Measurements from ENCODE around the gene ENTPD6.

DNA sequence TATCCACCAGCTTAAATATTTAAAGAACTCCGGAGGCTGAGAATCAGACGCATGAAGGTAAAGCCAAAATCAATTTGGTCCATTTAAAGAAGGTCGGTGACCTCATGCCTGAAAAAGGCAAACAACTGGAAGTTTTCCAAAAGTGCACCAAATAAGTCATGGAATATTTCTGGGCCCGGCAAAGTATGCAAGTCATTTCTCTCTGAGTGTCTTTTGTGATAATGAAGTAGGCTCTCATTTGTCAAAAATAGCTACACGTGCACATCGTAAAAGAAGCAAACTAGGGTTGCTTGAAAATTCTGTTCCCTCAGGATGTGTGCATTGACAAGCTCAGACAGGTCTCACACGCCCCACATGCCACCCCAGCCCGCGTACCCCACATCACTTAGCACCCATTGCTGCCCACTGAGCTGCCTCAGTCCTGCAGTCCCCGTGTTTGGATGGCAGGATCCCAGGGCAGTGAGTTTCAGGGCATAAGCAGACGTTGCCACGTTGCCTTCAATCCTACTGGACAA is 31.9 kb downstream of the ENTPD6 start:
- TF ChIP-seq, protein P1, sequence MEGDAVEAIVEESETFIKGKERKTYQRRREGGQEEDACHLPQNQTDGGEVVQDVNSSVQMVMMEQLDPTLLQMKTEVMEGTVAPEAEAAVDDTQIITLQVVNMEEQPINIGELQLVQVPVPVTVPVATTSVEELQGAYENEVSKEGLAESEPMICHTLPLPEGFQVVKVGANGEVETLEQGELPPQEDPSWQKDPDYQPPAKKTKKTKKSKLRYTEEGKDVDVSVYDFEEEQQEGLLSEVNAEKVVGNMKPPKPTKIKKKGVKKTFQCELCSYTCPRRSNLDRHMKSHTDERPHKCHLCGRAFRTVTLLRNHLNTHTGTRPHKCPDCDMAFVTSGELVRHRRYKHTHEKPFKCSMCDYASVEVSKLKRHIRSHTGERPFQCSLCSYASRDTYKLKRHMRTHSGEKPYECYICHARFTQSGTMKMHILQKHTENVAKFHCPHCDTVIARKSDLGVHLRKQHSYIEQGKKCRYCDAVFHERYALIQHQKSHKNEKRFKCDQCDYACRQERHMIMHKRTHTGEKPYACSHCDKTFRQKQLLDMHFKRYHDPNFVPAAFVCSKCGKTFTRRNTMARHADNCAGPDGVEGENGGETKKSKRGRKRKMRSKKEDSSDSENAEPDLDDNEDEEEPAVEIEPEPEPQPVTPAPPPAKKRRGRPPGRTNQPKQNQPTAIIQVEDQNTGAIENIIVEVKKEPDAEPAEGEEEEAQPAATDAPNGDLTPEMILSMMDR (IDR thresholded peaks at IDR 0.05), result no peak
- no peak for TF ChIP-seq POLR2A (IDR thresholded peaks at IDR 0.05)
